T-helper 2 cell treated with Interferon-gamma antibody and Interleukin-4, amounts not matched to agents 5 μg/mL and 100 μg/mL, for 36 hours (primary cell): ENCODE measurements around the gene CALML4.
"Not testable (repeated sequence)": the region's sequence is repeated elsewhere in the genome, so short reads cannot be mapped to it uniquely, and the experiment has no call there.

ENCODE experiments used
- DNase-seq: peaks from one replicate; pipeline ENCODE4 v3.0.0; 2021; ENCODE audit warnings: low spot score
- H3K27ac Mint-ChIP-seq: one replicate; pipeline ENCODE4 v1.8.0; 2021; ENCODE audit warnings: mild to moderate bottlenecking, mixed read lengths
- H3K27me3 Mint-ChIP-seq: one replicate; pipeline ENCODE4 v1.8.0; 2021; ENCODE audit warnings: low read depth, mixed read lengths
- H3K36me3 Mint-ChIP-seq: one replicate; pipeline ENCODE4 v1.8.0; 2021; ENCODE audit warnings: low read depth, mixed read lengths
- H3K4me1 Mint-ChIP-seq: one replicate; pipeline ENCODE4 v1.8.0; 2021; ENCODE audit warnings: low read depth, mixed read lengths
- H3K4me3 Mint-ChIP-seq: one replicate; pipeline ENCODE4 v1.8.0; 2022; ENCODE audit warnings: mild to moderate bottlenecking, moderate library complexity, mixed read lengths
- H3K9me3 Mint-ChIP-seq: one replicate; pipeline ENCODE4 v1.8.0; 2021; ENCODE audit warnings: mixed read lengths

CALML4 gene

DNA sequence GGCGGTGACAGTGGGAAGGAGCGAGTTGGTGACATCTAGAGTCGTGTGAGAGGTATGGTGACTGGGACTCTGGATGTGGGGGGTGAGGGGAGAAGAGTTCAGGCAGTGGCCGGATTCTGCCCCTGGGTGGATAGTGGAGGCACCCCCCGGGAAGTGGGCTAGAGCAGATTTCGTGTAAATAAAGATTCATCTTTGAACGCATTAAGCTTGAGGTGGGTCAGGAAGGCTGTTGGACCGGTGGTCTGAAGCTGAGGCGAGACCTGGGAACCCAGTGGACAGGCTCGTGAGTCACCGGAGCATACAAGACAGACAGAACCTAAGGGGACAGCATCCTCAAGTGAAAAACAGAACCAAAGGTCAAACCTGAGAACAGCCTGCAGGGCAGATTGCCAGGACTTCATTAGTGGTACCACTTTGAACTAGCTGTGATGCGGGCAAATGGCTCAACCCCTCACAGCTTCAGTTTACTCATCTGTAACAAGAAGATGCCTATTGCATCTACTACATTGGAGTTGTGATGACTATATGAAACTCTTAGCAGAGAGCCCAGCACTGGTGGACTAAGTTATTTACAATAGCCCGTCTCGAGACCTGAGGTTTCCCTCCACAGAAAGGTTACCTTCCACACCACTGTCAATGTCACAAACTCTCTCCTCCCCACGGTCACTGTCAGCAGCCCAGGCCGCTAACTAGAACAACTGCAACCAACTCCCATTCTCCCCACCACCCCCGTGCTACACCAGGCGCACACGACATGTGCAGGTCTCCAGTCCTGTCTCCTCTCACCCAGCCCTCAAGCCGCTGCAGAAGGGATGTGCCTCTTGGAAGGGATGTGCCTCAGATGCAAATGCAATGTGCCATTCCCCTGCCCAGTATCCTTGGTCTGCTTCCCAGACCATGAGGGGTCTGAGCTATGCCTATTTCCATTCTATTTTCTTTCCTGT lies 25.3 kb upstream of the CALML4 start:
- peaks cover 8% of the 10 kb centered on the region for H3K36me3 Mint-ChIP-seq

DNA sequence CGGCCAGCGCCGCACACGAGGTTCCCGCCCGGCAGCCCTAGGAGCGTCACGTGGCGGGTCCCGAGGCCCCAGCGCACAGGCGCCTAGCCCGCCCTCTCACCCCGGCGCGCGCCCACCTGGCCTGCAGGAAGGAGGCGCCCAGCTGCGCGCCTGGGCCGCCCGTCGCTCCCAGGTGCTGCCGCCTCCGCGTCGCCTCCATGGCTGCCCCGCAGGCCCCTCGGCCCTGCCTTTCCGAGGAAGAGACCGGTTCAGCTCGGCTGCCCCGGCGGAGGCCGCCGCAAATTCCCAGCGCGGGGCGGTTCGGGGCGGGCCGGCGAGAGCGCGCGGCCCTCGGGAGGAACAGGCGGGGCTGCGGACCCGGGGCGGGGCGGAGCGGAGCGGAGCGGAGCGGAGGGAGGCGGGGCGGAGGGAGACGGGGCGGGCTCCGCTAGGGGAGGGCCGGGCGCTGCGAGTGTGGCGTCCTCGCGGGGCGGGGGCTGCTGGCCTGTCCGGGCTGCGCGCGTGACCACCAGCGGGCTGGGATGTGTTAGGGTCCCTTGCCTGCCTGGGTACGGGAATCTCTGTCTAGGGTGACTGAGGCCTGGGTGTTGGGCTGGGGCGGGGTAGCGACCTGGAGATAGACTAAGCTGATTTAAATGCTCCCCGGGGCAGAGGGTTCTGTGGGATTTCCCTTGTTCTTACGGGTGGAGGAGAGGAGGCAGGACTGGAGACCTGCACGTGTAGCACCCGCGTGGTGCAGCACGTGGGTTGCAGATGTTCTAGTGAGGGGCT lies 24.4 kb upstream of the CALML4 start, which contains the start of gene CLN6:
CLN6 (minus strand) TSS at position 343 of the 771 bp plus-strand sequence; CDS start at position 199, 144 bp downstream.
- Mint-ChIP-seq H3K4me1 (peaks cover 34% of the 10 kb centered on the region), H3K36me3 (peaks cover 15% of the 10 kb centered on the region), H3K27me3 (peaks cover 4% of the 10 kb centered on the region), H3K4me3 (peak within 1 kb of the TSS; percentile 99), H3K9me3 (no peaks in the 10 kb centered on the region), H3K27ac (peak within 1 kb of the TSS; percentile 89)
- peak; percentile 81 for DNase-seq

More for the DNA sequence above, 25.3 kb upstream of the CALML4 start:
- no peak for DNase-seq
- Mint-ChIP-seq H3K4me3 (peak overlapping the region; percentile 95), H3K27ac (peak overlapping the region; percentile 89), H3K4me1 (peaks cover 25% of the 10 kb centered on the region), H3K9me3 (no peaks in the 10 kb centered on the region), H3K27me3 (peaks cover 4% of the 10 kb centered on the region)

DNA sequence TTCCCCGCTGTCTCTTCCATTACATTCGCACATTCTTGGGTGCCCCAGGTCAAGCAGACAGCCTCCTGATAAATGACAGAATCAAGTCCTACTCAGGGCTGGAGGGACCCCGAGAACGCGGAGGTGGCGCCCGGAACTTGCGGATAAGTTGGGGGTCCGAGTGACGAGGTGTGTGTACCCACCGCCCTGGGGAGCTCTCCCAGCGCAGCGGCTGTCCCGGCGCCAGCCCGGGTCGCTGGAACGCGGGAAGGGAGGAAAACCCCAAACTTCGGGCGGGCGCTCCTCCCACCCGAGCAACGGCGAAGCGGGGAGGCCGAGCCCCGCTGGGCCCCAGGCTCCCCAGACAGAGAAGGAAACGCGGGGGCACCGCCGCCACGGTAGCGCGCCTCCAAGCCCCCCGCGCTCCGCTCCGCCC lies 23.8 kb upstream of the CALML4 start:
- H3K4me1 Mint-ChIP-seq, result peaks cover 35% of the 10 kb centered on the region
- peak overlapping the region; percentile 84 for H3K27ac Mint-ChIP-seq
- DNase-seq, result no peak
- no peaks in the 10 kb centered on the region for H3K9me3 Mint-ChIP-seq
- peaks cover 18% of the 10 kb centered on the region for H3K36me3 Mint-ChIP-seq
- peak overlapping the region; percentile 99 for H3K4me3 Mint-ChIP-seq
- H3K27me3 Mint-ChIP-seq, result peaks cover 4% of the 10 kb centered on the region

DNA sequence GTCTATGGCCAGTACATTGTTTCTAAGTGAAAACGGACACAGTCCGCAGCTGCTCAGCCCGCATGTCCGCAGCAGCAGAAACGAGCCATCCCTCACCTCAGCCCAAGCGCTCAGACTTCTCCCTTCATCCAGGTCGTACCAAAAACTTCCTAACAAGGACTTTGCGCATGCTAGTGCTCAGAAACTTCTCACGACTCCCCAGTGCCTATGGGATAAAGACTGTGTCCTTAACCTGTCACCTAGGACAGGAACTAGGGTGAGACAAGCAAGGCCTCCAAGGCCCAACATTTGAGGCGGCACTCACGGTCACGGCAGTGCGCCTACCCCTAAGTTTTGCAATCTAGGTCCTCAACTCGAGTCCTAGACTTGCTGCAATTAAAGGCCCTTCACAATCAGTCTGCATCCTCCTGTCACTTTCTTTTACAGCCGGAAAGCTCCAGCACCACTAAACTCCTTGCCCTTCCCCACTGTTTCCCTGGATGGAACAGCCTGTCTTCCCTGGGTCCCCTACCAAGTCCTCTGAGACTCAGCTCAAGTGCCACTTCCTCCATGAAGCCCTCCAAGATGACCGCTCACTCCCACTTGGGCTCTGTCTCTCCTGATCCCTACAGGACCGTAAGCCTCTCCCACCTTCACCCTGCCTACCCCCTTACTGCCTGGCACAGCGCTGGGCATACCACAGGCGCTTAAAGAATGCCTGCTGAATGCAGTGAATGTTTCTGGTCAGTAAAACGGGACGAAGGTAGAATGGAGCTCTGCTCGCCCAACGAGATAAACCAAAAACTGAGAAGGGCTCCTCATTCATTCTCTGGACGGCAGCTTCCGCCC lies 23.2 kb upstream of the CALML4 start:
- peak overlapping the region; percentile 84 for H3K27ac Mint-ChIP-seq
- H3K27me3 Mint-ChIP-seq, result peaks cover 4% of the 10 kb centered on the region
- H3K36me3 Mint-ChIP-seq, result peaks cover 18% of the 10 kb centered on the region
- no peak for DNase-seq
- peak overlapping the region; percentile 99 for H3K4me3 Mint-ChIP-seq
- H3K9me3 Mint-ChIP-seq, result no peaks in the 10 kb centered on the region
- H3K4me1 Mint-ChIP-seq, result peaks cover 35% of the 10 kb centered on the region

DNA sequence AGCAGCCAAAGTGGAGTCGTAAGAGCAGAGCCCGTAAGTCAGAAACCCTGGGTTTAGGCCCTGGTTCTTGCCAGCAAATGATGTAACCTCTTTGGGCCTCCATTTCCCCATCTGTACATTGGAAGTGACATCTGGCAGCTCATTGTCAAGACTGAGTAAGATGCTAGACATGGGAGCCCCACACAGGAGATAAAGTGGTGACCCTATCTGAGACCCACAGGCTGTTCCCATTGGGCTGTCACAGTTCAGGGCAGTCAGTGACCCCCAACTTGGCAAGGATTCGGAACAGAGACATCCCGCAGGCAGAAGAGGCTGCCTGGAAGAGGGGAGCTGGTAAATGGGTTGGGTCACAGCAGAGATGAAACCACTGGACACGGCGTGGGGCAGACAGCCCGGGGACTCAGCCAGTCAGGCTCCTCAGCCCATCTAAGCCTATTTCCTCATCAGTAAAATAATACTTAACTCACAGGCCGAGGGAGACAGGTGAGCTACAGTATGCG lies 22.6 kb upstream of the CALML4 start:
- Mint-ChIP-seq H3K27me3 (peaks cover 4% of the 10 kb centered on the region), H3K4me1 (peaks cover 35% of the 10 kb centered on the region), H3K36me3 (peaks cover 24% of the 10 kb centered on the region), H3K27ac (peak overlapping the region; percentile 13), H3K4me3 (peak overlapping the region; percentile 99), H3K9me3 (no peaks in the 10 kb centered on the region)
- DNase-seq, result no peak

DNA sequence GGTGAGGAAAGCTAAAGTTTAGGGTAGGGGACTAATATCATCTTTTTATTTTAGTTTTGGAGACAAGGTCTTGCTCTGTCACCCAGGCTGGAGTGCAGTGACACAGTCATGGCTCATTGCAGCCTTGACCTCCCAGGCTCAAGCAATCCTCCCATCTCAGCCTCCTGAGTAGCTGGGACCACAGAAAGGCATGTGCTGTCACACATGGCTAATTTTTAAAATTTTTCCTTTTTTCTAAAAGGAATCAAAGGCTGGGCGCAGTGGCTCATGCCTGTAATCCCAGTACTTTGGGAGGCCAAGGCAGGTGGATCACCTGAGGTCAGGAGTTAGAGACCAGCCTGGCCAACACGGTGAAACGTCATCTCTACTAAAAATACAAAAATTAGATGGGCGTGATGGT lies 20.3 kb upstream of the CALML4 start:
- Mint-ChIP-seq H3K36me3 (peaks cover 24% of the 10 kb centered on the region), H3K4me1 (peaks cover 35% of the 10 kb centered on the region), H3K4me3 (peak overlapping the region; percentile 21)
- H3K27ac Mint-ChIP-seq, DNase-seq, H3K27me3 Mint-ChIP-seq, H3K9me3 Mint-ChIP-seq: not testable (repeated sequence)

DNA sequence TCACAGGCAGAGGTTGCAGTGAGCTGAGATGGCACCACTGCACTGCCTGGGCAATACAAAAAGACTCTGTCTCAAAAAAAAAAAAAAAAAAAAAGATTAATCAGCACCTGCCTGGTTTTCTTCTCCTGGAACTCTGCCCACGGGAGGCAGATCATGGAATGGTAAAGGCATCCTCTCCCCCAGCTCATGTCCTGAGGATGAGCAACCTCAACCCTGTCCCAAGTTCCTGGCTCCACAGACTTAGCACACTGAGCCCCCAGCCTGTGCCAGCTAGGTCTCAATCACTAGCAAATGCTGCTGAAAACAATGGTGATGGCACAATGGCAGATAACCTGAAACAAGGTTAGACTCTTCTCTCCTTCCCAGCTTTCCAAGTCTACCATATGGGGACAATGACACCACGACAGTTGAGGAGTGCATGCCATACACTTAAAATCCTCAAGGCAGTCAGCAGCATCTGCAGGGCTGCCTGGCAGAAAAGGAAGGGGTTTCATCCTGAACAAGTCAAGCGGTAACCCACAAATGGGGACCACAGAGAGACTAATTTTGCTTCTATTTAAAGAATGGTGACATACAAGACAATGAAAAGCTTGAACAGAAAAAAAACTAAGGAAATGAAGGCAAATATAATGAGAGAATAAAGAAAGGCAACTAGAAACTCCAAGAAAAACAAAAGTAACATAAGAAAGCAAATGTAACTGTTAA lies 19.6 kb upstream of the CALML4 start:
- Mint-ChIP-seq H3K27ac (peak overlapping the region; percentile 47), H3K27me3 (no peaks in the 10 kb centered on the region)

DNA sequence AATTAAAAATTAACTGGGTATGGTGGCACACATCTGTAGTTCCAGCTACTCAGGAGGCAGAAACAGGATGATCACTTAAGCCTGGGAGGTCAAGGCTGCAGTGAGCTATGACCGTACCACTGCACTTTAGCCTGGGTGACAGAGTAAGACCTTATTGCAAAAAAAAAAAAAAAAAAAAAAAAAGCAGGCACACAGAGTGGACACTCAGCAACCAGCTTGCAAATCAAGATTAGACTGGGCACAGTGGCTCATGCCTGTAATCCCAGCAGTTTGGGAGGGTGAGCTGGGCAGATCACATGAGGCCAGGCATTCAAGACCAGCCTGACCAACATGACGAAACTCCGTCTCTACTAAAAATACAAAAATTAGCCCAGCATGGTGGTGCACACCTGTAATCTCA lies 19.0 kb upstream of the CALML4 start:
- H3K4me1 Mint-ChIP-seq, result peaks cover 29% of the 10 kb centered on the region
- no peak overlapping the region for H3K4me3 Mint-ChIP-seq
- H3K36me3 Mint-ChIP-seq, result peaks cover 27% of the 10 kb centered on the region
- H3K27me3 Mint-ChIP-seq, result no peaks in the 10 kb centered on the region
- no peaks in the 10 kb centered on the region for H3K9me3 Mint-ChIP-seq
- H3K27ac Mint-ChIP-seq, result no peak overlapping the region
- DNase-seq, result no peak

More for the DNA sequence above, 19.6 kb upstream of the CALML4 start:
- Mint-ChIP-seq H3K36me3 (peaks cover 27% of the 10 kb centered on the region), H3K4me1 (peaks cover 29% of the 10 kb centered on the region), H3K9me3 (no peaks in the 10 kb centered on the region), H3K4me3 (peak overlapping the region; percentile 21)
- no peak for DNase-seq

DNA sequence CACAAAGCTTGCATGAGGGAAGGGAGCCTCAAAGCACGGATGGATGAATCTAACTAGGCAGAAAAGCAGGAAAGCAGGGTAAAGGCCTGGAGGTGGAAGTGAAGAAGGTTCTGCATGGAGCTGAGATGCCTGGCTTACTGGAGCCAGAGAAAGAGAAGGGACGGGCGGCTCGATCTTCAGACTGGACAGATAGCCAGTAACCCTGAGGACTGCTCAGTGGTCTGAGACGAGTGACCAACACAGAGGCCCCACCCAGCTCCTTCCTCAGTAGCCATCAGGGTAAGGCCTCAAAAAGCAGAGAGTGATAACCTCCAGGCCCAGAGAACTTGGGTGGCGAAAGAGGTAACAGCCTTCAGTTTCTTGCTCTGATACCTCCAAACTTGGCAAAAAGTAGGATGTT lies 18.0 kb upstream of the CALML4 start:
- H3K9me3 Mint-ChIP-seq, result no peaks in the 10 kb centered on the region
- H3K27ac Mint-ChIP-seq, result no peak overlapping the region
- H3K4me1 Mint-ChIP-seq, result peaks cover 23% of the 10 kb centered on the region
- H3K36me3 Mint-ChIP-seq, result peaks cover 22% of the 10 kb centered on the region
- no peak overlapping the region for H3K4me3 Mint-ChIP-seq
- no peaks in the 10 kb centered on the region for H3K27me3 Mint-ChIP-seq
- no peak for DNase-seq

DNA sequence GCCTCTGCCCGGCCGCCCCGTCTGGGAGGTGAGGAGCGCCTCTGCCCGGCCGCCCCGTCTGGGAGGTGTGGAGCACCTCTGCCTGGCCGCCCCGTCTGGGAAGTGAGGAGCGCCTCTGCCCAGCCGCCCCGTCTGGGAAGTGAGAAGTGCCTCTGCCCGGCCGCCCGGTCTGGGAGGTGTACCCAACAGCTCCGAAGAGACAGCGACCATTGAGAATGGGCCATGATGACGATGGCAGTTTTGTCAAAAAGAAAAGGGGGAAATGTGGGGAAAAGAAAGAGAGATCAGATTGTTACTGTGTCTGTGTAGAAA lies 17.3 kb upstream of the CALML4 start:
- not testable (repeated sequence) for H3K27ac Mint-ChIP-seq, DNase-seq, H3K9me3 Mint-ChIP-seq, H3K4me3 Mint-ChIP-seq, H3K27me3 Mint-ChIP-seq
- Mint-ChIP-seq H3K36me3 (peaks cover 27% of the 10 kb centered on the region), H3K4me1 (peaks cover 15% of the 10 kb centered on the region)

DNA sequence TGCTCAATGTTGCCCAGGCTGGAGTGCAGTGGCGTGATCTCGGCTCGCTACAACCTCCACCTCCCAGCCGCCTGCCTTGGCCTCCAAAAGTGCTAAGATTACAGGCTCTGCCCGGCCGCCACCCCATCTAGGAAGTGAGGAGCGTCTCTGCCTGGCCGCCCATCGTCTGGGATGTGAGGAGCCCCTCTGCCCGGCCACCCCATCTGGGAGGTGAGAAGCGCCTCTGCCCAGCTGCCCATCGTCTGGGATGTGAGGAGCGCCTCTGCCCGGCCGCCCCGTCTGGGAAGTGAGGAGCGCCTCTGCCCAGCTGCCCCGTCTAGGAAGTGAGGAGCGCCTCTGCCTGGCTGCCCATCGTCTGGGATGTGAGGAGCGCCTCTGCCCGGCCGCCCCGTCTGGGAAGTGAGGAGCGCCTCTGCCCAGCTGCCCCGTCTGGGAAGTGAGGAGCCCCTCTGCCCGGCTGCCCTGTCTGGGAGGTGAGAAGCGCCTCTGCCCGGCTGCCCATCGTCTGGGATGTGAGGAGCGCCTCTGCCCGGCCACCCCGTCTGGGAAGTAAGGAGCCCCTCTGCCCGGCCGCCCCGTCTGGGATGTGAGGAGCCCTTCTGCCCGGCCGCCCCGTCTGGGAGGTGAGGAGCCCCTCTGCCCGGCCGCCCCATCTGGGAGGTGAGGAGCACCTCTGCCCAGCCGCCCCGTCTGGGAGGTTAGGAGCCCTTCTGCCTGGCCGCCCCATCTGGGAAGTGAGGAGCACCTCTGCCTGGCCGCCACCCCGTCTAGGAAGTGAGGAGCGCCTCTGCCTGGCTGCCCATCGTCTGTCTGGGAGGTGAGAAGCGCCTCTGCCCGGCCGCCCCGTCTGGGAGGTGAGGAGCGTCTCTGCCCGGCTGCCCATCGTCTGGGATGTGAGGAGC lies 16.6 kb upstream of the CALML4 start:
- DNase-seq, H3K27me3 Mint-ChIP-seq, H3K9me3 Mint-ChIP-seq, H3K4me1 Mint-ChIP-seq, H3K4me3 Mint-ChIP-seq, H3K27ac Mint-ChIP-seq: not testable (repeated sequence)
- peaks cover 31% of the 10 kb centered on the region for H3K36me3 Mint-ChIP-seq

DNA sequence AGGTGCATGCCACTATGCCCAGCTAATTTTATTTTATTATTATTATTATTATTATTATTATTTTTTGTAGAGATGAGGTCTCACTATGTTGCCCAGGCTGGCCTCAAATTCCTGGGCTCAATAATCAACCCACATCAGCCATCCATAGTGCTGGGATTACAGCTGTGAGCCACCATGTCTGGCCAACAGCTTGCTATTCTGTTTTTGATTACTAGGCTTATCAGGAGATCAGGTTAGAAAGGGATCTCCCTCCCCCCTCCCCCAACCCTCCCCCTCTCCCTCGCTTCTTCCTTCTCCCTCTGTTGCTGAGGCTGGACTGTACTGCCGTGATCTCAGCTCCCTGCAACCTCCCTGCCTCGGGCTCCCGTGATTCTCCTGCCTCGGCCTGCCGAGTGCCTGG lies 15.8 kb upstream of the CALML4 start:
- peaks cover 31% of the 10 kb centered on the region for H3K36me3 Mint-ChIP-seq
- DNase-seq, result no peak
- peaks cover 9% of the 10 kb centered on the region for H3K4me1 Mint-ChIP-seq
- no peak overlapping the region for H3K27ac Mint-ChIP-seq
- no peak overlapping the region for H3K4me3 Mint-ChIP-seq
- H3K27me3 Mint-ChIP-seq, result no peaks in the 10 kb centered on the region
- H3K9me3 Mint-ChIP-seq, result no peaks in the 10 kb centered on the region
